Ishikawa (cell line): Measurements from ENCODE around the gene GMPPA.

Experiments
- CREB1 ChIP-seq: IDR thresholded peaks from 2 replicates; pipeline ENCODE4 v1.6.1; 2012; ENCODE audit warnings: low read depth
- EGR1 ChIP-seq: IDR thresholded peaks from 2 replicates; pipeline ENCODE4 v1.6.1; 2012
- EP300 ChIP-seq: IDR thresholded peaks from 2 replicates; pipeline ENCODE4 v1.6.1; 2012; ENCODE audit warnings: borderline replicate concordance
- RAD21 ChIP-seq: IDR thresholded peaks from 2 replicates; pipeline ENCODE4 v1.6.1; 2012; ENCODE audit warnings: low read depth
- TAF1 ChIP-seq: IDR thresholded peaks from 2 replicates; pipeline ENCODE4 v1.6.1; 2012; ENCODE audit warnings: low read depth, mild to moderate bottlenecking
- TEAD4 ChIP-seq: IDR thresholded peaks from 2 replicates; pipeline ENCODE4 v1.6.1; 2012
- USF1 ChIP-seq: IDR thresholded peaks from 2 replicates; pipeline ENCODE4 v1.6.1; 2012
- YY1 ChIP-seq: IDR thresholded peaks from 2 replicates; pipeline ENCODE4 v1.6.1; 2012; ENCODE audit warnings: low read depth
- TF ChIP-seq, protein P1 (sequence below): IDR thresholded peaks from 2 replicates; pipeline ENCODE4 v1.6.1; 2012; ENCODE audit warnings: low read depth, mild to moderate bottlenecking
- TF ChIP-seq, protein P2 (sequence below): IDR thresholded peaks from 2 replicates; pipeline ENCODE4 v1.6.1; 2012

DNA sequence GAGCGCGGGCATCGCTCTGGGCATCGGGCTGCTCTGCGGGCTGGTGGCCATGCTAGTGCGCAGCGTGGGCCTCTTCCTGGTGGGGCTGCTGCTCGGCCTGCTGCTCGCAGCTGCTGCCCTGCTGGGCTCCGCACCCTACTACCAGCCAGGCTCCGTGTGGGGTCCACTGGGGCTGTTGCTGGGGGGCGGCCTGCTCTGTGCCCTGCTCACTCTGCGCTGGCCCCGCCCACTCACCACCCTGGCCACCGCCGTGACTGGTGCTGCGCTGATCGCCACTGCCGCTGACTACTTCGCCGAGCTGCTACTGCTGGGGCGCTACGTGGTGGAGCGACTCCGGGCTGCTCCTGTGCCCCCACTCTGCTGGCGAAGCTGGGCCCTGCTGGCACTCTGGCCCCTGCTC is 48.9 kb downstream of the GMPPA start:
- TF ChIP-seq, protein P1, sequence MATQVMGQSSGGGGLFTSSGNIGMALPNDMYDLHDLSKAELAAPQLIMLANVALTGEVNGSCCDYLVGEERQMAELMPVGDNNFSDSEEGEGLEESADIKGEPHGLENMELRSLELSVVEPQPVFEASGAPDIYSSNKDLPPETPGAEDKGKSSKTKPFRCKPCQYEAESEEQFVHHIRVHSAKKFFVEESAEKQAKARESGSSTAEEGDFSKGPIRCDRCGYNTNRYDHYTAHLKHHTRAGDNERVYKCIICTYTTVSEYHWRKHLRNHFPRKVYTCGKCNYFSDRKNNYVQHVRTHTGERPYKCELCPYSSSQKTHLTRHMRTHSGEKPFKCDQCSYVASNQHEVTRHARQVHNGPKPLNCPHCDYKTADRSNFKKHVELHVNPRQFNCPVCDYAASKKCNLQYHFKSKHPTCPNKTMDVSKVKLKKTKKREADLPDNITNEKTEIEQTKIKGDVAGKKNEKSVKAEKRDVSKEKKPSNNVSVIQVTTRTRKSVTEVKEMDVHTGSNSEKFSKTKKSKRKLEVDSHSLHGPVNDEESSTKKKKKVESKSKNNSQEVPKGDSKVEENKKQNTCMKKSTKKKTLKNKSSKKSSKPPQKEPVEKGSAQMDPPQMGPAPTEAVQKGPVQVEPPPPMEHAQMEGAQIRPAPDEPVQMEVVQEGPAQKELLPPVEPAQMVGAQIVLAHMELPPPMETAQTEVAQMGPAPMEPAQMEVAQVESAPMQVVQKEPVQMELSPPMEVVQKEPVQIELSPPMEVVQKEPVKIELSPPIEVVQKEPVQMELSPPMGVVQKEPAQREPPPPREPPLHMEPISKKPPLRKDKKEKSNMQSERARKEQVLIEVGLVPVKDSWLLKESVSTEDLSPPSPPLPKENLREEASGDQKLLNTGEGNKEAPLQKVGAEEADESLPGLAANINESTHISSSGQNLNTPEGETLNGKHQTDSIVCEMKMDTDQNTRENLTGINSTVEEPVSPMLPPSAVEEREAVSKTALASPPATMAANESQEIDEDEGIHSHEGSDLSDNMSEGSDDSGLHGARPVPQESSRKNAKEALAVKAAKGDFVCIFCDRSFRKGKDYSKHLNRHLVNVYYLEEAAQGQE, result no peak
- TF ChIP-seq YY1 (no peak), TAF1 (no peak), EGR1 (no peak), RAD21 (no peak), USF1 (no peak), TEAD4 (no peak), EP300 (no peak), CREB1 (no peak)
- TF ChIP-seq, protein P2, sequence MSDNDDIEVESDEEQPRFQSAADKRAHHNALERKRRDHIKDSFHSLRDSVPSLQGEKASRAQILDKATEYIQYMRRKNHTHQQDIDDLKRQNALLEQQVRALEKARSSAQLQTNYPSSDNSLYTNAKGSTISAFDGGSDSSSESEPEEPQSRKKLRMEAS, result no peak
